HCT116 (cell line): ENCODE results near the gene ZNF425. TPM values are rescaled to one million over a fixed set of nuclear protein-coding genes. Genes with fewer than 3 reads are reported as not detected.
"Not testable (repeated sequence)": the region's sequence is repeated elsewhere in the genome, so short reads cannot be mapped to it uniquely, and the experiment has no call there.

Experiments
- ATAC-seq: fragments of 200-7000 bp; cut with Tn5 transposase; 2 replicates; pipeline ENCODE4 v1.9.1; 2020; ENCODE audit warnings: mild to moderate bottlenecking, moderate library complexity
- BruUV-seq: library from RNA; stranded (reverse); fragments of 400-500 nt; replicated peaks from 2 replicates; lab custom pipeline; 2021; lab: Mats Ljungman, UMichigan
- CTCF ChIA-PET: fragments of 300-600 bp; sonication (Branson Sonifier 250); formaldehyde crosslinking; loops from one replicate; lab custom pipeline; 2021; ENCODE audit warnings: antibody characterized with exemption; lab: Charles Lee
- POLR2A ChIA-PET: fragments of 300-600, 350-600 bp; sonication (Branson Sonifier 250); formaldehyde crosslinking; loops from one replicate; lab custom pipeline; 2021; ENCODE audit warnings: antibody characterized with exemption; lab: Charles Lee
- RAD21 ChIA-PET, 2 experiments: fragments of 300-600 bp; sonication (Branson Sonifier 250); formaldehyde crosslinking; loops; one replicate each; lab custom pipeline; 2023; ENCODE audit warnings: low total read pairs in 2 of 2; ENCODE audit not compliant: uncharacterized antibody in 2 of 2, unreplicated experiment in 2 of 2, low non-redundant PET in 1 of 2; lab: Charles Lee
- DNase-seq: peaks from one replicate; pipeline ENCODE4 v3.0.0-alpha.2; 2010; ENCODE audit warnings: low read depth, low spot score
- H2AFZ ChIP-seq: fragments of 200-600 bp; shearing (Covaris generic), sonication (generic); 2 replicates; pipeline ENCODE4 v1.6.1; 2017; ENCODE audit warnings: low read depth, mixed run types, mixed read lengths, antibody characterized with exemption, low read length; ENCODE audit not compliant: poor library complexity, severe bottlenecking
- H3K27ac ChIP-seq: 2 replicates; pipeline ENCODE4 v1.5.1; 2012; ENCODE audit warnings: low read depth, low read length
- H3K27me3 ChIP-seq: fragments of 200-600 bp; sonication (generic); 2 replicates; pipeline ENCODE4 v1.6.1; 2016; ENCODE audit warnings: mixed run types, low read length, mixed read lengths; ENCODE audit not compliant: insufficient read depth
- H3K36me3 ChIP-seq, 2 experiments: fragments of 200-500 bp in 1 of 2; fragments of 200-600 bp in 1 of 2; sonication (Bioruptor generic) in 1 of 2; sonication (generic) in 1 of 2; 2 replicates each; pipeline versions ENCODE4 v1.5.1 to v1.6.1; 2014 to 2016; ENCODE audit warnings: low read length in 2 of 2, inconsistent platforms in 1 of 2, mixed read lengths in 1 of 2, mixed run types in 1 of 2; ENCODE audit not compliant: insufficient read depth in 2 of 2, control insufficient read depth in 1 of 2
- H3K4me1 ChIP-seq, 2 experiments: fragments of 200-600 bp in 1 of 2; sonication (generic) in 1 of 2; 2 replicates each; pipeline versions ENCODE4 v1.5.1 to v1.6.1; 2012 to 2017; ENCODE audit warnings: low read length in 2 of 2, inconsistent platforms in 1 of 2, mild to moderate bottlenecking in 1 of 2, mixed read lengths in 1 of 2, mixed run types in 1 of 2, moderate library complexity in 1 of 2; ENCODE audit not compliant: insufficient read depth in 2 of 2, control insufficient read depth in 1 of 2
- H3K4me2 ChIP-seq: fragments of 200-600 bp; sonication (generic); 2 replicates; pipeline ENCODE4 v1.6.1; 2017; ENCODE audit warnings: mixed run types, low read length, mixed read lengths
- H3K4me3 ChIP-seq, 2 experiments: fragments of 200-600 bp in 1 of 2; sonication (generic) in 1 of 2; replicated peaks in 1 of 2; 2 replicates each; pipeline ENCODE4 v1.5.1; 2011 to 2016; ENCODE audit warnings: low read length in 2 of 2, control low read depth in 1 of 2, low read depth in 1 of 2, mild to moderate bottlenecking in 1 of 2, mixed read lengths in 1 of 2, mixed run types in 1 of 2
- H3K79me2 ChIP-seq: fragments of 200-600 bp; sonication (generic); 2 replicates; pipeline ENCODE4 v1.6.1; 2017; ENCODE audit warnings: mild to moderate bottlenecking, mixed run types, low read length, moderate library complexity, mixed read lengths; ENCODE audit not compliant: insufficient read depth
- H3K9ac ChIP-seq: fragments of 200-600 bp; sonication (generic); 2 replicates; pipeline ENCODE4 v1.6.1; 2016; ENCODE audit warnings: low read length, mixed read lengths
- H3K9me2 ChIP-seq: fragments of 200-600 bp; sonication (generic), shearing (Covaris generic); 2 replicates; pipeline ENCODE4 v1.6.1; 2017; ENCODE audit warnings: mixed run types, mild to moderate bottlenecking, moderate library complexity; ENCODE audit not compliant: insufficient read depth
- H3K9me3 ChIP-seq, 2 experiments: fragments of 200-500 bp in 1 of 2; fragments of 200-600 bp in 1 of 2; sonication (Bioruptor generic) in 1 of 2; sonication (generic) in 1 of 2; 2 replicates each; pipeline ENCODE4 v1.6.1; 2014 to 2017; ENCODE audit warnings: low read length in 2 of 2, mixed read lengths in 2 of 2, inconsistent platforms in 1 of 2, low read depth in 1 of 2, mild to moderate bottlenecking in 1 of 2, mixed run types in 1 of 2, moderate library complexity in 1 of 2; ENCODE audit not compliant: control insufficient read depth in 1 of 2, insufficient read depth in 1 of 2
- H4K20me1 ChIP-seq: fragments of 200-600 bp; sonication (generic), shearing (Covaris generic); 2 replicates; pipeline ENCODE4 v1.6.1; 2017; ENCODE audit warnings: mixed run types, mild to moderate bottlenecking, moderate library complexity; ENCODE audit not compliant: insufficient read depth
- CTCF ChIP-seq, 3 experiments: fragments of 200-600 bp in 1 of 3; sonication (generic) in 1 of 3; IDR thresholded peaks in 2 of 3; conservative IDR thresholded peaks in 1 of 3; 2 replicates each; pipeline ENCODE4 v1.5.1; 2012 to 2017; ENCODE audit warnings: low read depth in 2 of 3, low read length in 2 of 3, antibody characterized with exemption in 1 of 3, borderline replicate concordance in 1 of 3, control low read depth in 1 of 3, mild to moderate bottlenecking in 1 of 3, mixed read lengths in 1 of 3, mixed run types in 1 of 3, moderate library complexity in 1 of 3; ENCODE audit not compliant: insufficient read depth in 1 of 3
- EGR1 ChIP-seq: IDR thresholded peaks from 2 replicates; pipeline ENCODE4 v1.6.1; 2012; ENCODE audit warnings: low read depth
- MAX ChIP-seq: IDR thresholded peaks from 2 replicates; pipeline ENCODE4 v1.6.1; 2012
- POLR2A ChIP-seq: IDR thresholded peaks from 2 replicates; pipeline ENCODE4 v1.7.0; 2011; ENCODE audit warnings: borderline replicate concordance; ENCODE audit not compliant: insufficient read depth, insufficient read length; ENCODE audit errors: extremely low read depth
- POLR2AphosphoS5 ChIP-seq: IDR thresholded peaks from 2 replicates; pipeline ENCODE4 v1.6.1; 2011; ENCODE audit warnings: mild to moderate bottlenecking, low read depth, low read length, moderate library complexity
- TCF7L2 ChIP-seq: IDR thresholded peaks from 2 replicates; pipeline ENCODE4 v1.7.0; 2011; ENCODE audit warnings: borderline replicate concordance, inconsistent platforms; ENCODE audit not compliant: insufficient read depth, insufficient read length; ENCODE audit errors: extremely low read depth
- YY1 ChIP-seq: IDR thresholded peaks from 2 replicates; pipeline ENCODE4 v1.6.1; 2011; ENCODE audit warnings: low read length, low read depth, moderate library complexity, mild to moderate bottlenecking; ENCODE audit not compliant: insufficient replicate concordance; ENCODE audit errors: extremely low read depth
- intact Hi-C: fragments of 100-400 bp; cut with micrococcal nuclease; formaldehyde crosslinking; loops from 2 replicates; pipeline ENCODE4 v1.10.0; 2022
- total RNA-seq: library from RNA; stranded (reverse); gene quantifications from one replicate; pipeline ENCODE4 v1.2.1, GENCODE V29; 2021; ENCODE audit not compliant: unreplicated experiment

ZNF425 gene
- total RNA-seq, 1 experiment from 2014 or later: 2.1 TPM

GRCh38 chr7:149144436-149144922 lies 18.4 kb upstream of the ZNF425 start:
- H3K36me3 ChIP-seq, CTCF ChIA-PET, H3K9me2 ChIP-seq, BruUV-seq, H4K20me1 ChIP-seq, H3K27me3 ChIP-seq, intact Hi-C loops, H3K9me3 ChIP-seq, POLR2A ChIA-PET, RAD21 ChIA-PET, DNase-seq: not testable (repeated sequence)
- Histone ChIP-seq H3K4me3 (peak overlapping the region; percentile 31 to 55), H3K27ac (peak overlapping the region; percentile 87), H3K9ac (peak overlapping the region; percentile 55), H3K4me1 (peaks cover 53 to 72% of the 10 kb centered on the region in 2 experiments), H2AFZ (peak overlapping the region; percentile 91), H3K4me2 (peak overlapping the region; percentile 83), H3K79me2 (peaks cover 20% of the 10 kb centered on the region)
- peak; percentile 16; the same call in 1 of the 2 replicates for ATAC-seq
- TF ChIP-seq EGR1: peak; percentile 65

- RAD21 ChIA-PET: no interaction called here
- Histone ChIP-seq H3K9ac (no peak overlapping the region), H3K4me1 (peaks cover 45 to 58% of the 10 kb centered on the region in 2 experiments), H3K9me2 (no peaks in the 10 kb centered on the region), H3K36me3 (no peaks in the 10 kb centered on the region), H3K27me3 (no peaks in the 10 kb centered on the region), H4K20me1 (no peaks in the 10 kb centered on the region), H2AFZ (no peak overlapping the region), H3K79me2 (no peaks in the 10 kb centered on the region), H3K27ac (no peak overlapping the region), H3K4me2 (peak overlapping the region; percentile 28; the same call in 1 of the 2 replicates), H3K4me3 (no peak overlapping the region), H3K9me3 (no peaks in the 10 kb centered on the region)
- POLR2A ChIA-PET: interaction anchor here (0.7 kb wide), 1 partner anchor 262 kb away, joined by 3 read pairs; no protein-coding TSS in a partner anchor
- ATAC-seq (no peak), DNase-seq (no peak)
- CTCF ChIA-PET: no interaction called here
- TF ChIP-seq YY1: no peak
- no peak for TF ChIP-seq MAX
- no peak for TF ChIP-seq TCF7L2
- TF ChIP-seq CTCF (IDR thresholded peaks at IDR 0.05 in 2 of 3, conservative IDR thresholded peaks at IDR 0.05 in 1 of 3; ENCODE audit: borderline replicate concordance in 1 of 3, insufficient read depth in 1 of 3, low read depth in 2 of 3, low read length in 2 of 3): no peak
- no peak for TF ChIP-seq POLR2AphosphoS5
- TF ChIP-seq POLR2A: no peak
- no TSS peak for BruUV-seq
- intact Hi-C loops: no loop called here
Observed at GRCh38 chr7:149141893-149142292, 15.8 kb upstream of the ZNF425 start.
